ENCODE measurements around the gene MAPK4.

- TF ChIP-seq RFX5 (IDR thresholded peaks at IDR 0.05; ENCODE audit: low read depth, low read length) (no peak), POLR2A (IDR thresholded peaks at IDR 0.05; ENCODE audit: low read depth, low read length) (no peak)
Observed at GRCh38 chr18:50757358-50757757, 197.5 kb downstream of the MAPK4 start.
